MG63 (cell line): ENCODE results near the gene ZNRD2. TPM values are rescaled to one million over a fixed set of nuclear protein-coding genes. Genes with fewer than 3 reads are reported as not detected.

Source experiments
- DNase-seq: peaks from one replicate; pipeline ENCODE4 v3.0.0-alpha.2; 2020
- H3K27me3 ChIP-seq: fragments of 250-450 bp; sonication (Bioruptor Pico); 2 replicates; pipeline ENCODE4 v1.5.1; 2020; ENCODE audit warnings: mild to moderate bottlenecking, moderate library complexity
- H3K36me3 ChIP-seq: fragments of 250-450 bp; sonication (Bioruptor Pico); 2 replicates; pipeline ENCODE4 v1.5.1; 2020; ENCODE audit warnings: mild to moderate bottlenecking, moderate library complexity
- H3K4me3 ChIP-seq: fragments of 250-450 bp; sonication (Bioruptor Pico); 2 replicates; pipeline ENCODE4 v1.5.1; 2020; ENCODE audit warnings: mild to moderate bottlenecking, moderate library complexity
- H3K9me3 ChIP-seq: fragments of 250-450 bp; sonication (Bioruptor Pico); 2 replicates; pipeline ENCODE4 v1.5.1; 2020; ENCODE audit warnings: mild to moderate bottlenecking, moderate library complexity
- total RNA-seq: library from RNA; depleted of rRNA; stranded (reverse); fragments of >200 nt; shearing (Covaris generic); gene quantifications from 2 replicates; pipeline ENCODE4 v1.2.3, GENCODE V29; 2014; ENCODE audit warnings: low replicate concordance

The ZNRD2 gene
- total RNA-seq, 1 experiment from 2014 or later: 90.7 TPM

DNA sequence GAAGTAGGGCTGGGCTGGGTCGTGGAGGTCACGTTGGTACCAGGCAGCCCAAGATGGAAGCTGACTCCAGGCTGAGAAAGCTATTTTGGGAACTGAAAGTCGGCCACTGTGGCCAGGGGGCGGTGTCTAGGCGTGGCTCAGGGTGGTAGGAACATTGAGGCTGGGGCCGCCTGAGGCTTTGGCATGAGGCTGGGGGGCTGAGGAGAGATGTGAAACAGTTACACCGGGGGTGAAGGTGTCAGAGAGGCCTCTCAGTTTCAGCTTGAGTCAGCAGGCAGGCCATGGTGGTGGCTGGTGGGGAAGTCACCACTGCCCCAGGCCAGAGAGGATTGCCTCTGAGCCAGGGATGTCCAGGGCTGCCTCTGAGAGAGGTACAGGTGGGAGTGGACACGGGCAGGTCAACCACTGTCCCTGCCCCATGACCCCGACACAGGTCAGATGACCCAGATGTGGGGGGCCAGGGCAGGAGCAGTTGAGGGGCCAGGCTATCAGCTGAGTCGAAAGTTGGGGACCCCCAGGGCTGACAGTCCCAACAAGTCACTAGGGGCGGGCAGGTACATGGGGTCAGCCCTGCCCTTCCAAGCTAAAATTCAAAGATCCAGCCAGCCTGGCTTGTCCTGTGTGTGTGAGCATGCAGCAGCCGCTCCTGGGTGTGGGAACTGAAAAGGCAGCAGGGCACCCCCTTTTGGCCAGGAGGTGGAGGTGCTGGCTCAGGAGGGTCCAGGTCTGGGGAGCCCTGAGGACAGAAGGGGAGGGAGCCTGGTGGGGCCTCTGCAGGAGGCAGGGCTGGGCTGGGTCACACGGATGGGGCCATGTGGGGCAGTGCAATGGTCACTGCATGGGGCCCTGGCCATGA lies 18.1 kb downstream of the ZNRD2 start:
- Histone ChIP-seq H3K36me3 (peaks cover 27% of the 10 kb centered on the region), H3K4me3 (no peak overlapping the region), H3K27me3 (no peaks in the 10 kb centered on the region), H3K9me3 (no peaks in the 10 kb centered on the region)
- DNase-seq: no peak

DNA sequence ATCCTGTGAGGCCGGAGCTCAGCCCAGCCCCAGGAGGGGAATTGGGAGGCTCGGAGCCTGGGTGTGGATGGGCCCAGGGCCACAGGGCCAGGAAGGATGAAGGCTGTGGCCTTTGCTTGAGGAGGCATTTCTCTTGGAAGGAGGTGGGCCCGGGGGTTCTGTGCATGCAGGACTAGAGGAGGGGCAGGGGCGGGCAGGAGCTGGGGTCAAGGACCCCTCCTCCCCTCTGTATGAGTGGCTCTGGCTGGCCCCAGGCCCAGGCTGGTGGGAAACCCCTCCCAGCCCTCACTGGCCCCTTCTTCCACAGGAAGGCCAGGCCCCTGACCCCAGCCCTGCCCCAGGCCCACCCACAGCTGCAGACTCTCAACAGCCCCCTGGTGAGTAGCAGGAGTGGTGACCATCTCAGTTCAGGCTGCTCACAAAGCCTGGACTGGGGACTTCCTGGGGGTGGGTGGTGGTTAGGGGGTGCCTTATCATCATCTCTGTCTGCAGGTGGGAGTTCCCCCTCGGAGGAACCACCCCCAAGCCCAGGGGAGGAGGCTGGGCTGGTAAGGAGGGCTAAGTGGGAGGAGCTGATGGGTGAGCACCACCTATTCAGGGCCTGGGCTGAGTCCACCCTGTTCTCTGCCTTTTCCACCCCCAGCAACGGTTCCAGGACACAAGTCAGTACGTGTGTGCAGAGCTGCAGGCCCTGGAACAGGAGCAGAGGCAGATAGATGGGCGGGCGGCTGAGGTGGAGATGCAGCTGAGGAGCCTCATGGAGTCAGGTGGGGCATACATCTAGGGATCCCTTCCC lies 19.4 kb downstream of the ZNRD2 start:
- H3K27me3 ChIP-seq: no peaks in the 10 kb centered on the region
- peaks cover 25% of the 10 kb centered on the region for H3K36me3 ChIP-seq
- no peak overlapping the region for H3K4me3 ChIP-seq

GRCh38 chr11:65590240-65590738 lies 20.0 kb downstream of the ZNRD2 start:
- Histone ChIP-seq H3K27me3 (no peaks in the 10 kb centered on the region), H3K36me3 (peaks cover 25% of the 10 kb centered on the region), H3K9me3 (no peaks in the 10 kb centered on the region), H3K4me3 (no peak overlapping the region)
- no peak for DNase-seq

More for the DNA sequence above, 19.4 kb downstream of the ZNRD2 start:
- DNase-seq: no peak
- H3K9me3 ChIP-seq: no peaks in the 10 kb centered on the region

- H3K36me3 ChIP-seq: peaks cover 21% of the 10 kb centered on the region
These were observed 21.9 kb downstream of the ZNRD2 start for GRCh38 chr11:65591939-65592857.

GRCh38 chr11:65592858-65593517 lies 22.7 kb downstream of the ZNRD2 start:
- H3K4me3 ChIP-seq: no peak overlapping the region
- DNase-seq: no peak
- H3K27me3 ChIP-seq: no peaks in the 10 kb centered on the region
- peaks cover 21% of the 10 kb centered on the region for H3K36me3 ChIP-seq
- H3K9me3 ChIP-seq: no peaks in the 10 kb centered on the region

More at GRCh38 chr11:65591939-65592857, 21.9 kb downstream of the ZNRD2 start:
- no peak for DNase-seq
- Histone ChIP-seq H3K27me3 (no peaks in the 10 kb centered on the region), H3K9me3 (no peaks in the 10 kb centered on the region), H3K4me3 (no peak overlapping the region)

DNA sequence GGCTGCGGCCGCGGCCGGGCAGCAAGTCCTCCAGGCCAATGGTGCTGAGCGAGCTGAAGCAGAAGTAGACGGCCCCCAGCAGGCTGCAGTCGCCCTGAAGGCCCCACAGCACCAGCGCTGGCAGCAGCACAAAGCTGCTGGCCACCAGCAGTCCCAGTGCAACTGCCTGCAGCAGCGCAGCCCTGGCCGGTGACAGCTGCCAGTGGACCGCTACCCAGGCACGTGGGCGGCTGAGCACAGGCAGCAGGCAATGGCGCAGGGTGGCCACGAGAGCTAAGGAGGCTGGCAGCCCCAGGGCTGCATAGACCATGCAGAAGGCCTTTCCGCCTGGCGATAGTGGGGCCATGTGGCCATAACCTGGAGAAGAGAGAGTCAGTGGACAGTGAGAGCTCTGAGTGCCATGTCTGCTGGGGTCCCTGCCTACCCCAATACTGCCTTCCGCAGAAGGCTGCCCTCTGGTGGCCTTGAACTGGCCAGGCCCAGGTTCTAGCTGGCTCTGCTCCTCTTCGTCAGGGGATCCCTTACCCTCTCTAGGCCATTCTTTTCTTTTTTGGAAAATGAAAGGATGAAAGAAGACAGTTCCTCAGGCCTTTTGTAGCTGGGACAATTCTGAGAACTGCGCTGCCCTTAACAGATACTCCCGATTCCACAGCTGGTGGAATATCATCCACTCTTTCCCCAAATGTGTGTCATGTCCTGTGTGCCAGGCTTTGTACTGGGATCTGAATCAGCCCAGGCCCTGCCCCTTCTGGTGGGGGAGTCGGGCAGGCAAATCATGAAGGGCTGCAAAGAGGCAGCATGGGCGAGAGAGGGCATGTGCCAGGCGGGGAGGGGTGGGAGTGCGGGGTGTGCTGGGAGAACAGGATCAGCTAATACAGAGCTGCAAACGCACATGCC lies 23.5 kb downstream of the ZNRD2 start:
- H3K4me3 ChIP-seq: no peak overlapping the region
- H3K27me3 ChIP-seq: no peaks in the 10 kb centered on the region
- no peak for DNase-seq
- H3K36me3 ChIP-seq: peaks cover 16% of the 10 kb centered on the region
- H3K9me3 ChIP-seq: no peaks in the 10 kb centered on the region

- H3K27me3 ChIP-seq: no peaks in the 10 kb centered on the region
- no peak overlapping the region for H3K4me3 ChIP-seq
- no peak for DNase-seq
- H3K36me3 ChIP-seq: peaks cover 15% of the 10 kb centered on the region
- no peaks in the 10 kb centered on the region for H3K9me3 ChIP-seq
These were observed 24.9 kb downstream of the ZNRD2 start for GRCh38 chr11:65595131-65595530.

DNA sequence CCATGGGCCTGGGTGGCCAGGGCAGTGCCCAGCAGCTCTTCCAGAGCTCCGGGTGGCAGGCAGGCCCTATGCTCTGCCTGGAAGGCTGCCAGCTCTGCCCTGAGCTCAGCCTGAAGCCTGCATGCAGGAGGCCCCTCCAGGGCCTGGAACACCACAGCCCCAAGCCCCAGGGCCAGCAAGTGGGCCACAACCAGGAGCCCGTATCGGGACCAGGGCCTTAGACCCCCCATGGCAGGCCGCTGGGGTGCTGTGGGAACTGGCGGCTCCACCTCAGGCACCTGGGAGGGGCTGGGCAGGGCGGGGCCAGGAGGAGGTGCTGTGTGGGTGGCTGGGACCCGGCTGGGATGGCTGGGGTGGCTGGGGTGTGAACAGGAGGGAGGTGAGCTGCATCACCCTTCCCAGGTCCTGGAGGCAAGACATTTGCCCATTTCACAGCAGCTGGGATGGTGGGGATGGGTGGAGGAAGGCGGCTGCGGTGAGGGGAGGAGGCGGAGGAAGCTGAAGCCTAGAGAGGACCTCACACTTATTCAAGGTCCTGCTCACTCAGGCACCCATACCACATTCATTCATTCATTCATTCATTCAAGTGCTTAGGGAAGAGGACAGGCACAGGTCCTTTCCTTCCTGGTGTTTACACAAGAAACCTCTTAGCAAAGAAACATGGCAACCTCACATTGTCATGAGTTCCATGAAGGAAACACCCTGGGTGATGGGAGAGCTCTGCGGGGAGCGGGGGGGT lies 25.4 kb downstream of the ZNRD2 start, which contains the start of gene KCNK7:
TSS of gene KCNK7 (minus strand) at position 258 of the 739 bp plus-strand sequence. CDS start at position 230, 28 bp downstream.
- H3K27me3 ChIP-seq: no peaks in the 10 kb centered on the region
- no peak for DNase-seq
- H3K4me3 ChIP-seq: no peak within 1 kb of the TSS
- peaks cover 9% of the 10 kb centered on the region for H3K36me3 ChIP-seq
- H3K9me3 ChIP-seq: no peaks in the 10 kb centered on the region

- Histone ChIP-seq H3K9me3 (no peaks in the 10 kb centered on the region), H3K4me3 (no peak overlapping the region), H3K36me3 (peaks cover 5% of the 10 kb centered on the region; the same call in 1 of the 2 replicates), H3K27me3 (no peaks in the 10 kb centered on the region)
- DNase-seq: no peak
These were observed 26.2 kb downstream of the ZNRD2 start for GRCh38 chr11:65596520-65596919.

GRCh38 chr11:65598258-65598699 lies 28.0 kb downstream of the ZNRD2 start:
- H3K36me3 ChIP-seq: peaks cover 5% of the 10 kb centered on the region; the same call in 1 of the 2 replicates
- no peak overlapping the region for H3K4me3 ChIP-seq
- no peaks in the 10 kb centered on the region for H3K9me3 ChIP-seq
- H3K27me3 ChIP-seq: no peaks in the 10 kb centered on the region
- DNase-seq: no peak

- peaks cover 9% of the 10 kb centered on the region; the same call in 1 of the 2 replicates for H3K36me3 ChIP-seq
- no peak for DNase-seq
- no peaks in the 10 kb centered on the region for H3K27me3 ChIP-seq
- no peaks in the 10 kb centered on the region for H3K9me3 ChIP-seq
- H3K4me3 ChIP-seq: no peak overlapping the region
These were observed 29.1 kb downstream of the ZNRD2 start for GRCh38 chr11:65599216-65599954.

- H3K27me3 ChIP-seq: no peaks in the 10 kb centered on the region
- H3K9me3 ChIP-seq: no peaks in the 10 kb centered on the region
- peaks cover 13% of the 10 kb centered on the region for H3K36me3 ChIP-seq
- DNase-seq: no peak
- no peak overlapping the region for H3K4me3 ChIP-seq
These were observed 29.6 kb downstream of the ZNRD2 start for GRCh38 chr11:65599955-65600246.

DNA sequence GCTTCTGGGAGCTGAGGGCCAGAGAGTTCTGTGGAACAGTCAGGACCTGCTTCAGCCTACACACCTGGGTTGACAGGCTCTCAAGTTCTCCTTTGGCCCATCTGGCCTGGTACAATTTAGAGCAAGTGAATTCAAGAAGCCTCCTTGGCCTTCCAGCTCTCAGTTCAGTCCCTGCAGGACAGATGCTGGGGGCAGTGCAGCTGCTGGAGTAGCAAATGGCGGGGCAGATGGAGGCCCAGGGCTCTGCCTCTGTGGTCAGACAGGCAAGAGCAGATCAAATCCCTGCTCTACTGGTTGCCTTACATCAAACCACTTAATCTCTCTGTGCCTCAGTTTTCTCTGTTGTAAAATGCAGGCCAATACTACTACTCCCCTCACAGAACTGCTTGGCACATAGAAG lies 34.0 kb downstream of the ZNRD2 start:
- no peaks in the 10 kb centered on the region for H3K9me3 ChIP-seq
- peaks cover 26% of the 10 kb centered on the region for H3K36me3 ChIP-seq
- DNase-seq: no peak
- no peaks in the 10 kb centered on the region for H3K27me3 ChIP-seq
- no peak overlapping the region for H3K4me3 ChIP-seq
